ENCODE data around the gene CACNA1G.
A peak's percentile ranks its signal among the peaks of the same experiment; 100 is the strongest.

The CACNA1G gene

DNA sequence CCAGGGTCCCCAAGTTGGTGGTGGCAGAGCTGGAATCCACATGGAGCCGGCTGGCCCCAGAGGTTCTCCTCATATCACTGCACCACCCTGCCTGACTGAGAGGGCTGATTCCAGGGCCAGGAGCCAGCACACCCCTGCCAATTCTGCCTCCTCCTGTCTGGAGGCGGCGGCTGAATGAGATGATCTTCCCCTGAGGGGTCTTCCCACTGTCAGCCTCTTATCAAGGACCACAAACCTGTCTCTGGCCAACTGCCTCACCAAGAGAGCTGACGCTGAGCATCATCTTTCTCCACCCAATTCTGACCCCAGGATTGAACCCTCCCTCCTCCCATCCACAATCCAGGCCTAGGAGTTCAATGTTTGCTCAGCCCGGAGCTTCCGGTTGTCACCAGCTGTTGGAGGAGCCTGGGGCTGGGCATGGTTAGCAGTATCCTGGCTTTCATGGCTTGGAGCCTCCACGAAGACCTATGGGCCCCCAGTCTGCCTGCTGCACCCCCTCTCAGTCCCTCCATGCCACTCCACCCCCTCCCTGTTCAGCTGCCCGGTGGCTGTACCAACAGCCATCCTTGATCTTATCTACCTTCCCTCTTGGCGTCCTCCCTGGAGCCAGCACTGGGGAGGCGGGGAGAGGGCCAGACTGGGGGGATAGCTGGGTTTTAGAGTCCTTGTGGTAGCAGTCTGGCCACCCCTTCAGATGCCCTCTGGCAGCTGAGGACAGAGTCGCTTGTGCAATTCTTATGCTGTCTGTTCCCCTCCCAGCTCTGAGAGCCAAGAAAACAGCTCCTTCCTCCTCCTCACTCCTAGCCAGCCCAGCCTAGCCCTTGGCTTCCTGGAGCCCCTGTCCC, 99.7 kb downstream of the CACNA1G start:
- DNase-seq: no peak

DNA sequence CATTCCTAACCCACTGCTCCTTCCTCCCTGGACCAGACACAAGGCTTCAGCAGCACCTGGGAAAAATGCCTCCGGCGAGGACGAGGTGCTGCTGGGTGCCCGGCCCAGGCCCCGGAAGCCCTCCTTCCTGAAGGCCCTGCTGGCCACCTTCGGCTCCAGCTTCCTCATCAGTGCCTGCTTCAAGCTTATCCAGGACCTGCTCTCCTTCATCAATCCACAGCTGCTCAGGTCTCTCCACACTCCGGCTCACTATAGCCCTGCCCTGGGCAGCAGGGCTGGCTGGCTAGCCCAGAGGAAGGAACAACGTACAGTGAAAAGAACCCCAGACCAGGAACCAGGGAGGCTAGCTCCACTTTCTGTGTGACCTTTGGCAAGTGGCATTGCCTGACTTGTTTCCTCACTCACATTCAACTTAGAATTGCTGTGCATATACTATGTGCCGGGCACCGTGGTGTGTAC, 100.4 kb downstream of the CACNA1G start:
- DNase-seq: no peak

DNA sequence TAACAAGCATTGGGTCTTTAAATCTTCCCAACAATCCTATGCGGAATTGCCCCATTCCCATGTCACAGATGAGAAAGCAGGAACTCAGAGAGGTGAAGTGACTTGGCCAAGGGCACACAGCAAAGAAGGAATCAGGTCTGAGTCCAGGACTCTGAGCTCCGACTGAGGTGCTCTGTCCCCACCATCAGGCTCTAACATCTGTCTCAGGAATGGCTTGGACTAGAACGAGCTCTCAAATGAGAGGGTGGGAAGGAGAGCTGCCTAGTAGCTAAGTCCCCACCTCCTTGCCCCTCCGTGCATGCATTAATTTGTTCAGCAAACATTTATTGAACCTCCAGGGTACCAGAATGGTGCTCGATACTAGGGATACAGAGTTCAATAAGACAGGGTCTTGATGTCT, 100.8 kb downstream of the CACNA1G start:
- no peak for DNase-seq

DNA sequence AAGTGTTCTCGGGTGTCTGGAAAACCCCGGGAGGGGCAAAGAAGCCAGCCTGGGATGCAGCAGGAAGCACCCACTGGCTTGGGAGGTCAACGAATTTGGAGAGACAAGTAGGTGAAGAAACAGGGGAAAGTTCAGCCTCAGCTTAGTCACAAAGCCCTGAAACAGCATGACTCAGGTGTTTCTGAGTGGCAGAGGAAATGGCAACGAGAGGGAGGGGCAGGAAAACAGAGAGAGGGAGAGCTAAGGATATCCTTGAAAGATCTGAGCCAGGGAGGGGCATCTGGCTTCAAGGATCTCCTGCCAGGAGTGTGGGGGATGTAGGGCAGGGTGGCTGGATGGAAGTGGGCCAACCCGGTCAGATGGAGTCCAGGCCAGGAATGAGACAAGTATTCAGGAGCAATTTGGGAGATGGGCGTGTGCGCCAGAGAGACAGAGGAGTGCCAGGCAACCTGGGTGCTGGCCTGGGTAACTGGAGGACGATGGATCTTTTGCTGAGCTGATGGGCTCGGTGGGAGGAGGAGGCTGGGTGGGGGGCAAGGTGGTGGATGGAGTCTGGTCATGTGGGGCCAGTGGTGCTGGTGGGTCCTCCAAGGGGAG, 101.4 kb downstream of the CACNA1G start:
- DNase-seq: peak; percentile 52 to 53

DNA sequence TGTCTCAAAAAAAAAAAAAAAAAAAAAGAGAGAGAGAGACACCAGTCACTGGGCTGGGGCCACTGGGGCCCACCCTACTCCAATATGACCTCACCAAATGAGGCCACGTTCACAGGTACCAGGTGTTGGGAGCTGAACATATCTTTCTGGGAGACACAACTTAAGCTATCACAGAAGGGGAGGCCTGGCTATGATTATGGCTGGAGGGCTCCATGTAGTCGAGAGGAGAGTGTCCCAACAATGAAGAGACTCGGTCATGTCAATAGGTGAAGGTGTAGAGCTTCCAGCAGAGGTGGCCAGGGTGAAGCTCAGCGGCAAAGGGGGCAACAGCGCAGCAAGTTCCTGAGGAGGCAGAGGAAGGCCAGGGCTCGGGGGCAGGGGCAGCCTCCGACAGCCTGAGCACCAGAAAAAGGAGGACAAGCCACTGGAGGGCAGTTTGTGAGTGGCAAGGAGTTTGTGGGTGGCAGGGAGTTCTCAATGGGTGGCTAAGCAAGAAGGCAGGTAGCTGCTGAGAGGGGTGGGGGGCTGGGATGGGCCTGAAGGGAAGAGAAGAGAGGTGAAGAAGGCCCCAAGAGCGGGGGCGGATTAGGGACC, 102.2 kb downstream of the CACNA1G start:
- no peak for DNase-seq

DNA sequence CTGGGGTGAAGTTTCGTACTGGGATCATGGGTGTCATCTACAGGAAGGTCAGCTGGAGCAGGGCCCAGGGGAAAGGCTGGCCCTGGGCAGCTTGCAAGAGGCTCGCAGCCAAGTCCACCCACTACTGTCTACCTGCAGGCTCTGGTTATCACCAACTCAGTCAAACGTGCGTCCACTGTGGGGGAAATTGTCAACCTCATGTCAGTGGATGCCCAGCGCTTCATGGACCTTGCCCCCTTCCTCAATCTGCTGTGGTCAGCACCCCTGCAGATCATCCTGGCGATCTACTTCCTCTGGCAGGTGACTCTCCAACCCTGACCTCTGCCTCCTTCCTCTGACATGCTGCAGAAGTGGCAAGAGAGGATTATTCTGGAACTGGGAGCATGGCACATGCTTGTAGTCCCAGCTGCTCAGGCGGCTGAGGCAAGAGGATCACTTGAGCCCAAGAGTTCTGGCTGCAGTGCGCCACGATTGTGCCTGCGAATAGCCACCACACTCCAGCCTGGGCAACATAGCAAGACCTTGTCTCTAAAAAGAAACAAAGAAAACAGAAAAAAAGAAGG, 103.4 kb downstream of the CACNA1G start:
- no peak for DNase-seq

DNA sequence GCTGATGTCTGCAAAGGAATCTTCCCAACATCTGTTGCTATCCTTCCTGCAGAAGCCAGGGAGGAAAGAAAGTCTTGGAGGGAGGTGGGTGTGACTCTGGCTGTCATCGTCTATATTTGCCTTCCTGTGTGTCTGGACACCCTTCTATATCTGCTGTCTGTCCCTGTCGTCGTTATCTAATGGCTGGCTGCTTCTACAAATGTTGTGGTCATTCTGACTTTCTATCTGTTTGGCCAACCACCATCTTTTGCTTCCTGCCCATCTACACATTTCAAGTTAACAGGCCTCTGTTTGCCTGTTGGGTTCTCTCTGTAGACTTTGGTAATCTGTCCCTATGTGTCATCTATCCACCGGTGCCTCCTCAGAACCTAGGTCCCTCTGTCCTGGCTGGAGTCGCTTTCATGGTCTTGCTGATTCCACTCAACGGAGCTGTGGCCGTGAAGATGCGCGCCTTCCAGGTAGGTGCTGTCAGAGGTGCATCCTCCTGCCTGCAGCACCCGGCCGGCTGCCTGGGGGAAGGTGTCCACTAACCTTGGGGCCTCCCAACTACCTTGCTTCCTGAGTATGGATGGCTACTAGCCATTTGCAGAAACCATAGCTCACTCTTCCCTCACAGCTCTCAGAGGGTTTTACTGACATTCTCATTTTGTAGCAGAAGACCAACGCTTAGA, 104.4 kb downstream of the CACNA1G start:
- DNase-seq: no peak

DNA sequence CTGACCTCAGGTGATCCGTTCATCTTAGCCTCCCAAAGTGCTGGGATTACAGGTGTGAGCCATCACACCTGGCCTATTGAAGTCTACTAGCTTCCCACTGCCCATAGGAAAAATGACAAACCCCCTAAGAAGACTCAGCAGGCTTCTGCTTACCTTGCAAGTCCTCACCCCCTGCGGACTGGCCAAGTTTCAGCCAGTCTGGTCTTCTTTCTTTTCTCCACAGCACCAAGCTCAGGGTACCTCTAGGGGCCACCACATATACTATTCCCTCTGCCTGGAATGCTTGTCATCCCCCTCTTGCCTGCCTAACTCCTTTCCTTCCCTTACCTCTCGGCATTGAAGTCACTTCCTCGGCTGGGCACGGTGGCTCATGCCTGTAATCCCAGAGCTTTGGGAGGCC, 105.3 kb downstream of the CACNA1G start:
- no peak for DNase-seq

DNA sequence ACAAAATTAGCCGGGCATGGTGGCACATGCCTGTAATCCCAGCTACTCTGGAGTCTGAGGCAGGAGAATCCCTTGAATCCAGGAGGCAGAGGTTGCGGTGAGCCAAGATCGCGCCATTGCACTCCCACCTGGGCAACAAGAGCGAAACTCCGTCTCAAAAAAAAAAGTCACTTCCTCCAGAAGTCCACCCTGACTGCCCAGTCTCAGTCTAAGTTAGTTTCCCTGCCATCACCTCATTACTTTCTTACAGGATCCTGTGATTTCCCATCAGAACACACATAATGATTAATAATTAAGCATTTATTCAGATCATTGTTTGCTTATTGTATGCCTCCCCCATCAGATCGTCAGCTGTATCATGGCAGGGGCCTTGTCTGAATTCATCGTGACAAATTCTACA, 105.8 kb downstream of the CACNA1G start:
- no peak for DNase-seq

DNA sequence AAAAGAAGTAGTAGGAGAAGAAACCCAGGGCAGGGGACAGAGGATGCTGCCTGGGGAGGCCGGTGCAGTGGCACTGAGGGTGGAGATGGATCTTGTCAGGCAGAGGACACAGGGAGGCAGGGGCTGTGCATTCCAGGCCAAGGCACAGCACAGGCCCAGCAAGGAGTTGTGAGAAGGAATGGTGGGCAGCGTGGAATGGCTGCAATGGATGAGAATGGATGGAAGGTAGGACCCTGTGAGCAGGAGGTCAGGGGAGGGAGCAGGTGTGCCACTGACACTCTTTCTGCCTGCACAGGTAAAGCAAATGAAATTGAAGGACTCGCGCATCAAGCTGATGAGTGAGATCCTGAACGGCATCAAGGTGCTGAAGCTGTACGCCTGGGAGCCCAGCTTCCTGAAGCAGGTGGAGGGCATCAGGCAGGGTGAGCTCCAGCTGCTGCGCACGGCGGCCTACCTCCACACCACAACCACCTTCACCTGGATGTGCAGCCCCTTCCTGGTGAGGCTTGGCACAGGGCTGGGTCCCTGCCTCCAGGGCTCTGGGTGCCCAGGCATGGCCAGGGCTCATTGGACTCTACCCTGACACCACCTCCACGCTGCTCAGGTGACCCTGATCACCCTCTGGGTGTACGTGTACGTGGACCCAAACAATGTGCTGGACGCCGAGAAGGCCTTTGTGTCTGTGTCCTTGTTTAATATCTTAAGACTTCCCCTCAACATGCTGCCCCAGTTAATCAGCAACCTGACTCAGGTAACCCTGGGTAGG, 106.9 kb downstream of the CACNA1G start:
- DNase-seq: no peak

DNA sequence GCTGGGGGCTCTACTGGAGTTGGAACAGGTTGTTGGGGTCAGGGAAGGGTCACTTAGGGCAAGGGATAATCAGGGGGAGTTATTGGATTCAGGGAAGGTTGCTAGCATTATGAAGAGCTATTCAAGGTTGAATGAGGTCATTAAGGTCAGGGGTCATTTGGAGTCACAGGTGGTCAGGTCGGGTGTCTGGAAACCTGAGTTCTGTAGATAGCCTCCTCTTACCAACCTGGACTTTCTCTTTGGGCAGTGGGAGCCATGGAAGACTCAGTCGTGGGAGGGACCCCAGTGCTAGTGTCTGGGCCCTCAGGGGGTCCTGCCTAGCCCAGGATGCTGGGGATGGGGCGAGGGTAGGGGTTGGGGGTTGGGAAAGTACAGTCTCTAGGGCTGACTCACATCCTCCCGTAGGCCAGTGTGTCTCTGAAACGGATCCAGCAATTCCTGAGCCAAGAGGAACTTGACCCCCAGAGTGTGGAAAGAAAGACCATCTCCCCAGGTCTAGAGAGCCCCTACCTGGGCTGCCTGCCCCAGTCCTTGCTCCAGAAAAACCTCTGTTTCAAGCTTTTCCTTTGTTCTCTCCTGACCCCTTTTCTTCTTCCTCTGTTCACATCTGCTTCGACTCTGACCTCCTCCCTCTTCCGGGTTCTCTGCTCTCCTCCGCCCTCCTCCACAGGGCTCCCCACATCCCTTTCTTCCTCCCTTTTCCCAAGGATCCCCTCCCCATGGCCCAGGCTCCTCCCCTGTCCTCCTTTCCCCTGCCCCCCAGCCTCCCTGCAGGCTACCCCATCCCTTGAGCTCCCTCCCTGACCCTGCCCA, 107.7 kb downstream of the CACNA1G start:
- DNase-seq: no peak

DNA sequence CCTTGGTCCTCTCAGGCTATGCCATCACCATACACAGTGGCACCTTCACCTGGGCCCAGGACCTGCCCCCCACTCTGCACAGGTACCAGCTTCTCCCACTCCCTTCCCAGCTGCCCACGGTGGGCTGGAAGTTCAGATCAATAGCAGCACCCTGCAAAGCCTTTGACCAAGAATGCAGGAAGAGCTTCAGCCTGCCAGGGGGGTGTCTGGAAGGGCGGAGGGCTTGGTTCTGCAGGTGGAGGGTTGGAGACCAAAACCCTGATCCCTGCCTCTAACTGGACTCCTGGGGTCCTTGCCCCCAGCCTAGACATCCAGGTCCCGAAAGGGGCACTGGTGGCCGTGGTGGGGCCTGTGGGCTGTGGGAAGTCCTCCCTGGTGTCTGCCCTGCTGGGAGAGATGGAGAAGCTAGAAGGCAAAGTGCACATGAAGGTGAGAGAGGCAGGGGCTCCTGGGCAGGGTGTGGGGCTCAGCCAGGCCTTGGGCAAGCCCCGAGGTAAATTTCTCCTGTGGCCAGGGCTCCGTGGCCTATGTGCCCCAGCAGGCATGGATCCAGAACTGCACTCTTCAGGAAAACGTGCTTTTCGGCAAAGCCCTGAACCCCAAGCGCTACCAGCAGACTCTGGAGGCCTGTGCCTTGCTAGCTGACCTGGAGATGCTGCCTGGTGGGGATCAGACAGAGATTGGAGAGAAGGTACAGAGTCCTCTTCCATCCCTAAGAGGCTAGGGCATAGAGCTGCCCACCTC, 108.5 kb downstream of the CACNA1G start:
- no peak for DNase-seq

DNA sequence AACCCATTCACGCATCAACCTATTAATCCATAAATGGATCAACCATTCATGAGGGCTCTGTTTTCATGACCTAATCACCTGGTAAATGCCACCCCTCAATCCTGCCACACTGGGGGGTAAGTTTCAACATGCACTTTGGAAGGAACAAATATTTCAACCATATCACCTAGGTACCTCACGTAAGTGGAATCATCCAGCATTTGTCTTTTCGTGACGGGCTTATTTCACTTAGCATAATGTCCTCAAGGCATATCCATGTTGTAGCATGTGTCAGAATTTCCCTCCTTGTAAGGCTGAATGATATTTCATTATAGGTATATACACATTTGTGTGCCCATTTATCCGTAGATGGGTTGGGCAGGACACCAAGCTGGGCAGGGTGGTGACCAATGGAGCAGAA, 111.6 kb downstream of the CACNA1G start:
- no peak for DNase-seq

DNA sequence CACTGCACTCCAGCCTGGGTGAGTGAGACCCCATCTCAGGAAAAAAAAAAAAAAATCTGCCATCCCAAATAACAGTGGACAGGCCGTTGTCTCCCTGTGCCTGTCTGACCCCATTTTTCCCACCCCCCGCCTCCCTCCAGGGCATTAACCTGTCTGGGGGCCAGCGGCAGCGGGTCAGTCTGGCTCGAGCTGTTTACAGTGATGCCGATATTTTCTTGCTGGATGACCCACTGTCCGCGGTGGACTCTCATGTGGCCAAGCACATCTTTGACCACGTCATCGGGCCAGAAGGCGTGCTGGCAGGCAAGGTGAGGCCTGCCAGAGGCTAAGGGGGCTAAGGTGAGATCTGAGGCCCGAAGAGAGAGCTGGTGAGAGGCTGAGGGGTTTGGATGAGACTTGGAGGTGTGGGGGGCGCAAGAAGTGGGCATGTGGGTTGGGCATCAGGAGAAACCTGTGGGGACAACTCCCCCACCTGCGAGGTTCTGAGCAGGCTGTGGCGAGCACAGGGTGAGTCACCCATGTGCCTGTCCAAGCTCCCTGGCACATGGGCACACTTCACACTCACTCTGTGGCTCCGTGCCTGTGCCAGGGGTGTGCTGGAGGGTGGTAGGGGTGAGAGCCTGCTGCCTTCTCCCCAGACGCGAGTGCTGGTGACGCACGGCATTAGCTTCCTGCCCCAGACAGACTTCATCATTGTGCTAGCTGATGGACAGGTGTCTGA, 112.5 kb downstream of the CACNA1G start:
- DNase-seq: no peak

DNA sequence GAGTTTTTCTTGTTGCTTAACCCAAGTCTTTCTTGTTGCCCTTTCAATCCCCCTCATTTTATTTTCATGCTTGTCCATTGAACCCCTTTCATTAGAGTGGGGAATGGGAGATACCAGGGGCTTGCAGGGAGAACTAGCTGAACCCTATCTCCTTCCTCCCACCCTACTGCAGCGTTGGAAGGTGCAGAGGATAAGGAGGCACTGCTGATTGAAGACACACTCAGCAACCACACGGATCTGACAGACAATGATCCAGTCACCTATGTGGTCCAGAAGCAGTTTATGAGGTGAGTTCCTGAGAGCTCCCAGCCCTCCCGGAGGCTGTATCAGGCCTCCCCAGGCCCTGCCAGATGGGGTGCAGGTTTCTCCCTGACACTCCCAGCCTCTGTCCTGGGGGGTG, 114.7 kb downstream of the CACNA1G start:
- DNase-seq: no peak

DNA sequence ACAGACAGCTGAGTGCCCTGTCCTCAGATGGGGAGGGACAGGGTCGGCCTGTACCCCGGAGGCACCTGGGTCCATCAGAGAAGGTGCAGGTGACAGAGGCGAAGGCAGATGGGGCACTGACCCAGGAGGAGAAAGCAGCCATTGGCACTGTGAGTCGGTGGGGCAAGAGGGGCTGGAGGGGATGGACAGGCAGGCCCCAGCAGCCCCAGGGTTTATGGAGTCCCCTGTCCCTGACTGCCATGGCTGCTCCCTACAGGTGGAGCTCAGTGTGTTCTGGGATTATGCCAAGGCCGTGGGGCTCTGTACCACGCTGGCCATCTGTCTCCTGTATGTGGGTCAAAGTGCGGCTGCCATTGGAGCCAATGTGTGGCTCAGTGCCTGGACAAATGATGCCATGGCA, 115.1 kb downstream of the CACNA1G start:
- DNase-seq: no peak

DNA sequence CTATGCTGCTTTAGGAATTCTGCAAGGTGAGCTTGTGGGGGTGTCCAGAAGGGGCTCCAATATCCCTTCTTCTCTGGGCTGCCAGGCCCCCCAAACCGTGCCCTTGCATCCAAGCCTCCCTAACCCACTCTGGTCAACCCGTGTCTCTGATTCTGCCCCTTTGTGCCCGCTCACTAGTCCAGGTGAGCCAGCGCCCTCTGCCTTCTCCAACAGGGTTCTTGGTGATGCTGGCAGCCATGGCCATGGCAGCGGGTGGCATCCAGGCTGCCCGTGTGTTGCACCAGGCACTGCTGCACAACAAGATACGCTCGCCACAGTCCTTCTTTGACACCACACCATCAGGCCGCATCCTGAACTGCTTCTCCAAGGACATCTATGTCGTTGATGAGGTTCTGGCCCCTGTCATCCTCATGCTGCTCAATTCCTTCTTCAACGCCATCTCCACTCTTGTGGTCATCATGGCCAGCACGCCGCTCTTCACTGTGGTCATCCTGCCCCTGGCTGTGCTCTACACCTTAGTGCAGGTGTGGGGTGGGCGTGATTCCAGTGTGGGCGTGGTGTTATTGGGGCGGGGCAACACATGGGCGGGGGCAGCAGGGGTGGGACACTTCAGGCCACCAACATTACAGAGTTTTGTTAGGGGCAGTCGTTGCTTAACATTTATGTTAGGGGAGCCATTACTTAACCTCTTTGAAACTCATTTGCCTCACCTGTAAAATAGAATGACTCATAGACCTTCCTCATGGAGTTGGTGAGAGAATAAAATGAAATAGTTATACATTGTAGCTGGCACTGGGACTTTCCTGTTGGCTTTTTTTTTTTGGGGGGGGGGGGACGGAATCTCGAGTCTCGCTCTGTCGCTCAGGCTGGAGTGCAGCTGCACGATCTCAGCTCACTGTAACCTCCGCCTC, 115.8 kb downstream of the CACNA1G start:
- no peak for DNase-seq

Data from activated T-cell treated with anti-CD3 and anti-CD28 coated beads, Interleukin-2, amount 50 U/mL, for 48 hours (primary cell).